ENCODE measurements around the gene TENM3.

DNA sequence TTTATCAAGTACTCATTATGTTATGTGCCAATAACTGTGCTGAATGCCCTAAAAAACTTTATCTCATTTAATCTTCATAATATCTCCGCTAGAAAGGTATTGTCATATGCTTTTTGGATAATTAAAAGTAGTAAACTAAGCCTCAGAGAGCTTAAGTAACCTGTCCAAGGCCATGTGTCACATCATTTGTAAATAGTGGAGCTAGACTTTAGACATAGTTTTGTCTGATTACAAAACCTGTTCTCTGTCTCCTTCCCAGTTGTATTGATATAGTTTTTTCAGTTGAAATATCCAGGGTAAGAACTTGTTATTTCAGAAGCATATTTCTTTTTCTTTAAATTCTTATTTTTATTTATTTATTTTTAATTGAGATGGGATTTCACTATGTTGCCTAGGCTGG is 66.7 kb downstream of the TENM3 start:
- TF ChIP-seq CTCF (conservative IDR thresholded peaks at IDR 0.05) (no peak), ZFX (IDR thresholded peaks at IDR 0.05) (no peak)

All from C4-2B (cell line).